Glutamatergic neuron (in vitro differentiated cells): ENCODE results near the gene NBEA. TPM values are rescaled to one million over a fixed set of nuclear protein-coding genes. Genes with fewer than 3 reads are reported as not detected.

Source experiments
- DNase-seq: peaks from one replicate; pipeline ENCODE4 v3.0.0; 2022
- H3K27ac Mint-ChIP-seq: one replicate; pipeline ENCODE4 v1.8.0; 2020; ENCODE audit warnings: mild to moderate bottlenecking, mixed read lengths, inconsistent platforms; ENCODE audit not compliant: unreplicated experiment
- H3K27me3 Mint-ChIP-seq: one replicate; pipeline ENCODE4 v1.8.0; 2020; ENCODE audit warnings: mild to moderate bottlenecking, moderate library complexity, mixed read lengths, inconsistent platforms; ENCODE audit not compliant: unreplicated experiment
- H3K36me3 Mint-ChIP-seq: one replicate; pipeline ENCODE4 v1.8.0; 2020; ENCODE audit warnings: mild to moderate bottlenecking, mixed read lengths, inconsistent platforms; ENCODE audit not compliant: unreplicated experiment
- H3K4me1 Mint-ChIP-seq: one replicate; pipeline ENCODE4 v1.8.0; 2020; ENCODE audit warnings: mild to moderate bottlenecking, low read depth, mixed read lengths, inconsistent platforms; ENCODE audit not compliant: unreplicated experiment
- H3K4me3 Mint-ChIP-seq: one replicate; pipeline ENCODE4 v1.8.0; 2020; ENCODE audit warnings: mild to moderate bottlenecking, mixed read lengths, inconsistent platforms; ENCODE audit not compliant: unreplicated experiment
- H3K9me3 Mint-ChIP-seq: one replicate; pipeline ENCODE4 v1.8.0; 2020; ENCODE audit warnings: mild to moderate bottlenecking, moderate library complexity, mixed read lengths, inconsistent platforms; ENCODE audit not compliant: unreplicated experiment
- total RNA-seq: library from RNA; stranded (reverse); fragmentation: NEBNext Ultra II Directional; extraction: Animal tissue kit (Norgen Biotek cat#: 25700); gene quantifications from one replicate; pipeline ENCODE4 v1.2.1, GENCODE V29; 2021; ENCODE audit not compliant: unreplicated experiment
- TF ChIP-seq, protein P1 (sequence below): fragments of 200-600 bp; sonication (generic); IDR thresholded peaks from one replicate; pipeline ENCODE4 v1.5.0; 2021; ENCODE audit not compliant: partially characterized antibody, unreplicated experiment

The NBEA gene
- total RNA-seq, 1 donor from 2014 or later = 48.3 TPM

- Mint-ChIP-seq H3K4me3 (no peak overlapping the region), H3K27me3 (peaks cover 2% of the 10 kb centered on the region), H3K4me1 (peaks cover 3% of the 10 kb centered on the region), H3K27ac (no peak overlapping the region), H3K9me3 (peaks cover 5% of the 10 kb centered on the region), H3K36me3 (no peaks in the 10 kb centered on the region)
- TF ChIP-seq, protein P1, sequence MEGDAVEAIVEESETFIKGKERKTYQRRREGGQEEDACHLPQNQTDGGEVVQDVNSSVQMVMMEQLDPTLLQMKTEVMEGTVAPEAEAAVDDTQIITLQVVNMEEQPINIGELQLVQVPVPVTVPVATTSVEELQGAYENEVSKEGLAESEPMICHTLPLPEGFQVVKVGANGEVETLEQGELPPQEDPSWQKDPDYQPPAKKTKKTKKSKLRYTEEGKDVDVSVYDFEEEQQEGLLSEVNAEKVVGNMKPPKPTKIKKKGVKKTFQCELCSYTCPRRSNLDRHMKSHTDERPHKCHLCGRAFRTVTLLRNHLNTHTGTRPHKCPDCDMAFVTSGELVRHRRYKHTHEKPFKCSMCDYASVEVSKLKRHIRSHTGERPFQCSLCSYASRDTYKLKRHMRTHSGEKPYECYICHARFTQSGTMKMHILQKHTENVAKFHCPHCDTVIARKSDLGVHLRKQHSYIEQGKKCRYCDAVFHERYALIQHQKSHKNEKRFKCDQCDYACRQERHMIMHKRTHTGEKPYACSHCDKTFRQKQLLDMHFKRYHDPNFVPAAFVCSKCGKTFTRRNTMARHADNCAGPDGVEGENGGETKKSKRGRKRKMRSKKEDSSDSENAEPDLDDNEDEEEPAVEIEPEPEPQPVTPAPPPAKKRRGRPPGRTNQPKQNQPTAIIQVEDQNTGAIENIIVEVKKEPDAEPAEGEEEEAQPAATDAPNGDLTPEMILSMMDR = no peak
- DNase-seq = no peak
Measured at GRCh38 chr13:35687336-35687735, 745.3 kb downstream of the NBEA start.

GRCh38 chr13:35690581-35691207 is 748.6 kb downstream of the NBEA start:
- peaks cover 2% of the 10 kb centered on the region for H3K27me3 Mint-ChIP-seq
- TF ChIP-seq, protein P1 = no peak
- peaks cover 2% of the 10 kb centered on the region for H3K9me3 Mint-ChIP-seq
- no peak for DNase-seq
- no peak overlapping the region for H3K4me3 Mint-ChIP-seq
- peaks cover 7% of the 10 kb centered on the region for H3K4me1 Mint-ChIP-seq
- H3K27ac Mint-ChIP-seq = no peak overlapping the region
- no peaks in the 10 kb centered on the region for H3K36me3 Mint-ChIP-seq

GRCh38 chr13:35693134-35693784 is 751.2 kb downstream of the NBEA start:
- no peak overlapping the region for H3K4me3 Mint-ChIP-seq
- peaks cover 2% of the 10 kb centered on the region for H3K9me3 Mint-ChIP-seq
- H3K27ac Mint-ChIP-seq = no peak overlapping the region
- TF ChIP-seq, protein P1 = no peak
- DNase-seq = no peak
- H3K27me3 Mint-ChIP-seq = no peaks in the 10 kb centered on the region
- peaks cover 4% of the 10 kb centered on the region for H3K4me1 Mint-ChIP-seq
- H3K36me3 Mint-ChIP-seq = no peaks in the 10 kb centered on the region

- TF ChIP-seq, protein P1 = no peak
- no peak overlapping the region for H3K4me3 Mint-ChIP-seq
- DNase-seq = no peak
Measured at GRCh38 chr13:35694031-35694430, 752.0 kb downstream of the NBEA start.

More at GRCh38 chr13:35694031-35694430, 752.0 kb downstream of the NBEA start:
- no peak overlapping the region for H3K27ac Mint-ChIP-seq
- peaks cover 2% of the 10 kb centered on the region for H3K27me3 Mint-ChIP-seq
- peaks cover under 1% of the 10 kb centered on the region for H3K9me3 Mint-ChIP-seq
- peaks cover 4% of the 10 kb centered on the region for H3K4me1 Mint-ChIP-seq
- H3K36me3 Mint-ChIP-seq = no peaks in the 10 kb centered on the region
